ENCODE measurements around the gene NT5C3B.
"Not testable (repeated sequence)": the region's sequence is repeated elsewhere in the genome, so short reads cannot be mapped to it uniquely, and the experiment has no call there.

GRCh38 chr17:41874293-41874670 is 38.2 kb upstream of the NT5C3B start:
- TF ChIP-seq, protein P1, sequence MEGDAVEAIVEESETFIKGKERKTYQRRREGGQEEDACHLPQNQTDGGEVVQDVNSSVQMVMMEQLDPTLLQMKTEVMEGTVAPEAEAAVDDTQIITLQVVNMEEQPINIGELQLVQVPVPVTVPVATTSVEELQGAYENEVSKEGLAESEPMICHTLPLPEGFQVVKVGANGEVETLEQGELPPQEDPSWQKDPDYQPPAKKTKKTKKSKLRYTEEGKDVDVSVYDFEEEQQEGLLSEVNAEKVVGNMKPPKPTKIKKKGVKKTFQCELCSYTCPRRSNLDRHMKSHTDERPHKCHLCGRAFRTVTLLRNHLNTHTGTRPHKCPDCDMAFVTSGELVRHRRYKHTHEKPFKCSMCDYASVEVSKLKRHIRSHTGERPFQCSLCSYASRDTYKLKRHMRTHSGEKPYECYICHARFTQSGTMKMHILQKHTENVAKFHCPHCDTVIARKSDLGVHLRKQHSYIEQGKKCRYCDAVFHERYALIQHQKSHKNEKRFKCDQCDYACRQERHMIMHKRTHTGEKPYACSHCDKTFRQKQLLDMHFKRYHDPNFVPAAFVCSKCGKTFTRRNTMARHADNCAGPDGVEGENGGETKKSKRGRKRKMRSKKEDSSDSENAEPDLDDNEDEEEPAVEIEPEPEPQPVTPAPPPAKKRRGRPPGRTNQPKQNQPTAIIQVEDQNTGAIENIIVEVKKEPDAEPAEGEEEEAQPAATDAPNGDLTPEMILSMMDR (conservative IDR thresholded peaks at IDR 0.05; ENCODE audit: low read length), result not testable (repeated sequence)
- not testable (repeated sequence) for TF ChIP-seq EZH2phosphoT487 (IDR thresholded peaks at IDR 0.05; ENCODE audit: borderline replicate concordance)
